Neural progenitor cell (in vitro differentiated cells): ENCODE measurements around the gene CLCN4.

Source experiments
- EZH2 ChIP-seq: fragments of 200-600 bp; sonication (generic); IDR thresholded peaks from 2 replicates; pipeline ENCODE4 v1.6.1; 2017; ENCODE audit warnings: antibody characterized with exemption, mild to moderate bottlenecking, moderate library complexity
- TF ChIP-seq, protein P1 (sequence below): fragments of 200-600 bp; sonication (generic); IDR thresholded peaks from 2 replicates; pipeline ENCODE4 v1.5.1; 2017; ENCODE audit warnings: antibody characterized with exemption, mild to moderate bottlenecking

DNA sequence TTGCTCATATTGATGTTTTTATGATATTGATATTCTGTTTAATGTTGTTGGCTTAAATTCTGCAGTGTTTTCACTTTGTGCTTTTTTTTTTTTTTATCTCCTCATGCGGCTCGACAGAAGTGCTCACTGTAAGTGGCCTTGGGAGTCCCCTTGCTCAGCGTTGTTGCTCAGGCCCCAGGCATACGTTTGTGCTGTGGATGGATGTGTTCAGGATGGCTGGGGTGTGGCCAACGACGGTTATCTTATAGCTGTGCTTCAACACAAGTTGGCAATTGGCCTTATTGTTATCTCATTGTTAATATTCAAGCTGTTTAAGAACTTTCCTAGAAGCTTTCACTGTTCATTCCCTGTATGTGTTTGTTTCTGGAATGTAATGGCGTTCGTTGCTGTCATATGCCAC lies 36.4 kb upstream of the CLCN4 start:
- TF ChIP-seq, protein P1, sequence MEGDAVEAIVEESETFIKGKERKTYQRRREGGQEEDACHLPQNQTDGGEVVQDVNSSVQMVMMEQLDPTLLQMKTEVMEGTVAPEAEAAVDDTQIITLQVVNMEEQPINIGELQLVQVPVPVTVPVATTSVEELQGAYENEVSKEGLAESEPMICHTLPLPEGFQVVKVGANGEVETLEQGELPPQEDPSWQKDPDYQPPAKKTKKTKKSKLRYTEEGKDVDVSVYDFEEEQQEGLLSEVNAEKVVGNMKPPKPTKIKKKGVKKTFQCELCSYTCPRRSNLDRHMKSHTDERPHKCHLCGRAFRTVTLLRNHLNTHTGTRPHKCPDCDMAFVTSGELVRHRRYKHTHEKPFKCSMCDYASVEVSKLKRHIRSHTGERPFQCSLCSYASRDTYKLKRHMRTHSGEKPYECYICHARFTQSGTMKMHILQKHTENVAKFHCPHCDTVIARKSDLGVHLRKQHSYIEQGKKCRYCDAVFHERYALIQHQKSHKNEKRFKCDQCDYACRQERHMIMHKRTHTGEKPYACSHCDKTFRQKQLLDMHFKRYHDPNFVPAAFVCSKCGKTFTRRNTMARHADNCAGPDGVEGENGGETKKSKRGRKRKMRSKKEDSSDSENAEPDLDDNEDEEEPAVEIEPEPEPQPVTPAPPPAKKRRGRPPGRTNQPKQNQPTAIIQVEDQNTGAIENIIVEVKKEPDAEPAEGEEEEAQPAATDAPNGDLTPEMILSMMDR = no peak
- no peak for TF ChIP-seq EZH2
